ENCODE results near the gene ST3GAL4. TPM values are rescaled to one million over a fixed set of nuclear protein-coding genes. Genes with fewer than 3 reads are reported as not detected.

ST3GAL4 gene
- total and polyA plus RNA-seq, 2 of the 8 experiments (the other 6 are each of a cell fraction or from before 2014, with no cell fraction given): 15.6 to 20.0 TPM

DNA sequence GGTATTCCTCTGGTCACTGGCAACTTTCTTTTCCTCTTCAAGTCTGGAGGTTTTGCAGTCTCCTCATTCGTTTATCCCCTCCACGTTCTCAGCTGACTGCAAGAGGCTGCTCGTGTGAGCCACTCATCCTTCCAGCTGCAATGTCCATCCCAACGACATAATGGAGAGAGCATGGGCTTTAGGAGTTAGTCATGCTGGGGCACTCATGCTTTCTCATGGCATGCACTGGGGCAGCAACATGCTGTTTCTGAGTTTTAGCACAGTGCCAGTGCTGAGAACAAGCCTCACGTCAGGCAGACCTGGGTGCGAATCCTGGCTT is 44.5 kb upstream of the ST3GAL4 start:
- no peak overlapping the region for H2BK5ac ChIP-seq (ENCODE audit: low read depth, low read length)
- FAIRE-seq: no peak
- no peak overlapping the region for H3K9ac ChIP-seq (replicated peaks in 1 of 4; ENCODE audit: extremely low read depth in 1 of 4, low read depth in 3 of 4, low read length in 3 of 4)
- H3K18ac ChIP-seq (ENCODE audit: extremely low read depth, low read length): no peak overlapping the region
- no peaks in the 10 kb centered on the region for H3K23me2 ChIP-seq (ENCODE audit: low read depth, low read length)
- no peak overlapping the region for H2BK15ac ChIP-seq (ENCODE audit: low read length)
- no peak overlapping the region for H2AFZ ChIP-seq (ENCODE audit: low read length)
- H3K56ac ChIP-seq (replicated peaks; ENCODE audit: insufficient read length, low read depth, low read length): no peak overlapping the region
- H4K5ac ChIP-seq (ENCODE audit: insufficient read length, low read depth, low read length): no peak overlapping the region
- no peak overlapping the region for H2BK120ac ChIP-seq (replicated peaks; ENCODE audit: low read depth, low read length)
- no peak overlapping the region for H3K4me3 ChIP-seq (ENCODE audit: extremely low read depth in 1 of 4, insufficient read depth in 2 of 4, low read depth in 3 of 4, low read length in 4 of 4)
- H3K4me2 ChIP-seq (ENCODE audit: insufficient read depth in 1 of 2, low read depth in 2 of 2, low read length in 2 of 2): no peak overlapping the region
- no peak overlapping the region for H4K8ac ChIP-seq (ENCODE audit: extremely low read depth, insufficient read depth, low read length)
- DNase-seq (ENCODE audit: low read depth in 1 of 2, low spot score in 2 of 2): no peak
- ChIA-PET POLR2A (ENCODE audit: partially characterized antibody) (interaction anchor here (0.8 to 1.4 kb wide), 5 partner anchors 16 to 105 kb away, joined by 3 to 5 read pairs (median 3); no protein-coding TSS in a partner anchor), CTCF (ENCODE audit: partially characterized antibody) (interaction anchor here (0.8 to 4.8 kb wide), 48 partner anchors 8 to 256 kb away, joined by 3 to 31 read pairs (median 6); partner anchors contain the start of gene ST3GAL4)
- no peak overlapping the region for H2BK12ac ChIP-seq (ENCODE audit: low read depth, low read length)
- no peak overlapping the region for H4K91ac ChIP-seq (replicated peaks; ENCODE audit: insufficient read length, low read length)
- no peaks in the 10 kb centered on the region for H3K79me2 ChIP-seq (ENCODE audit: control insufficient read depth in 1 of 2, insufficient read depth in 2 of 2, low read length in 2 of 2)
- WGBS, 2 experiments (ENCODE audit: extremely low coverage in 1 of 2, insufficient coverage in 1 of 2, insufficient read length in 1 of 2, insufficient replicate concordance in 2 of 2, low coverage in 1 of 2, low lambda C conversion rate in 2 of 2, missing lambda C conversion rate in 1 of 2): 77% methylated on average over 6 of the region's 6 CpGs; no CpG with 5 or more reads in 1 of the 2 experiments
- no peaks in the 10 kb centered on the region for H3K9me3 ChIP-seq (ENCODE audit: insufficient read depth in 2 of 2, low read depth in 1 of 2, low read length in 1 of 2)
- H3K23ac ChIP-seq (ENCODE audit: insufficient read length): no peak overlapping the region
- H2AK5ac ChIP-seq (ENCODE audit: low read depth, low read length): no peak overlapping the region
- H3K79me1 ChIP-seq (ENCODE audit: low read depth, low read length): peaks cover 2% of the 10 kb centered on the region; the same call in 1 of the 2 replicates
- H3K27ac ChIP-seq (ENCODE audit: low read depth, low read length): no peak overlapping the region
- no peak overlapping the region for H3K14ac ChIP-seq (ENCODE audit: insufficient read length)
- peaks cover 0 to 1% of the 10 kb centered on the region in 2 experiments for H4K20me1 ChIP-seq (replicated peaks in 1 of 2; ENCODE audit: control insufficient read depth in 1 of 2, insufficient read depth in 2 of 2, low read length in 2 of 2)
- no peaks in the 10 kb centered on the region for H3K27me3 ChIP-seq (replicated peaks in 1 of 4; ENCODE audit: control insufficient read depth in 3 of 4, extremely low read depth in 1 of 4, insufficient read depth in 3 of 4, low read length in 3 of 4)
- no peak overlapping the region for H3K4ac ChIP-seq (replicated peaks; ENCODE audit: insufficient read length, low read depth, low read length)
- no peak overlapping the region for H2BK20ac ChIP-seq (ENCODE audit: low read length)
- no peaks in the 10 kb centered on the region for H3K4me1 ChIP-seq (replicated peaks in 1 of 4; ENCODE audit: control insufficient read depth in 3 of 4, insufficient read depth in 4 of 4, low read length in 3 of 4)
- peaks cover 0 to 4% (median 2%) of the 10 kb centered on the region in 4 experiments; a peak in 2 of 8 replicates for H3K36me3 ChIP-seq (ENCODE audit: control insufficient read depth in 2 of 4, insufficient read depth in 4 of 4, low read length in 3 of 4)
- TF ChIP-seq USF2 (IDR thresholded peaks at IDR 0.05; ENCODE audit: low read length): no peak
- TF ChIP-seq ZNF274 (IDR thresholded peaks at IDR 0.05; ENCODE audit: borderline replicate concordance, extremely low read depth, low read length): no peak
- no peak for TF ChIP-seq BCL11A (IDR thresholded peaks at IDR 0.05; ENCODE audit: low read depth in 2 of 2, low read length in 2 of 2)
- TF ChIP-seq RFX5 (IDR thresholded peaks at IDR 0.05; ENCODE audit: borderline replicate concordance, low read depth, low read length): no peak
- TF ChIP-seq JUN (IDR thresholded peaks at IDR 0.05; ENCODE audit: low read depth, low read length): no peak
- TF ChIP-seq TBP (IDR thresholded peaks at IDR 0.05; ENCODE audit: low read depth, low read length): no peak
- no peak for TF ChIP-seq RAD21 (IDR thresholded peaks at IDR 0.05 in 1 of 2, conservative IDR thresholded peaks at IDR 0.05 in 1 of 2; ENCODE audit: low read depth in 2 of 2, low read length in 2 of 2)
- no peak for TF ChIP-seq NANOG (IDR thresholded peaks at IDR 0.05; ENCODE audit: insufficient read depth, low read depth, low read length, poor library complexity, severe bottlenecking)
- no peak for TF ChIP-seq HDAC6 (IDR thresholded peaks at IDR 0.05; ENCODE audit: low read depth, low read length)
- no peak for TF ChIP-seq SIRT6 (IDR thresholded peaks at IDR 0.05; ENCODE audit: low read length)
- TF ChIP-seq CBX5 (IDR thresholded peaks at IDR 0.05; ENCODE audit: low read depth, low read length): no peak
- no peak for TF ChIP-seq SRF (IDR thresholded peaks at IDR 0.05; ENCODE audit: low read depth, low read length)
- no peak for TF ChIP-seq ASH2L (IDR thresholded peaks at IDR 0.05; ENCODE audit: low read length)
- no peak for TF ChIP-seq POLR2A (IDR thresholded peaks at IDR 0.05; ENCODE audit: control extremely low read depth in 1 of 2, low read depth in 2 of 2, low read length in 2 of 2)
